Hepatocyte (in vitro differentiated cells): ENCODE results near the gene ARMH4. TPM values are rescaled to one million over a fixed set of nuclear protein-coding genes. Genes with fewer than 3 reads are reported as not detected.

Experiments used
- DNase-seq: peaks from one replicate; pipeline ENCODE4 v3.0.0-alpha.2; 2016; ENCODE audit warnings: low spot score
- H2AFZ ChIP-seq: fragments of 200-600 bp; sonication (generic); 2 replicates; pipeline ENCODE4 v1.6.0; 2016; ENCODE audit warnings: antibody characterized with exemption, mild to moderate bottlenecking
- H3K27ac ChIP-seq: fragments of 200-600 bp; sonication (generic); 2 replicates; pipeline ENCODE4 v1.5.1; 2016; ENCODE audit warnings: mild to moderate bottlenecking
- H3K27me3 ChIP-seq: fragments of 200-600 bp; sonication (generic); 2 replicates; pipeline ENCODE4 v1.6.1; 2016
- H3K36me3 ChIP-seq: fragments of 200-600 bp; sonication (generic); replicated peaks from 2 replicates; pipeline ENCODE4 v1.5.1; 2016; ENCODE audit warnings: low read depth; ENCODE audit not compliant: insufficient read depth
- H3K4me1 ChIP-seq: fragments of 200-600 bp; sonication (generic); 2 replicates; pipeline ENCODE4 v1.5.1; 2016; ENCODE audit warnings: mild to moderate bottlenecking, moderate library complexity; ENCODE audit not compliant: insufficient read depth
- H3K4me2 ChIP-seq: fragments of 200-600 bp; sonication (generic); 2 replicates; pipeline ENCODE4 v1.6.0; 2016
- H3K4me3 ChIP-seq: fragments of 200-600 bp; sonication (generic); 2 replicates; pipeline ENCODE4 v1.5.1; 2016; ENCODE audit warnings: mild to moderate bottlenecking
- H3K79me2 ChIP-seq: fragments of 200-600 bp; sonication (generic); 2 replicates; pipeline ENCODE4 v1.6.0; 2017; ENCODE audit warnings: mild to moderate bottlenecking
- H3K9me2 ChIP-seq: fragments of 200-600 bp; sonication (generic); replicated peaks from 2 replicates; pipeline ENCODE4 v1.6.0; 2017; ENCODE audit warnings: mild to moderate bottlenecking; ENCODE audit not compliant: insufficient read depth
- H3K9me3 ChIP-seq: fragments of 200-600 bp; sonication (generic); 2 replicates; pipeline ENCODE4 v1.5.1; 2016; ENCODE audit warnings: low read depth, mild to moderate bottlenecking
- H4K20me1 ChIP-seq: fragments of 200-600 bp; sonication (generic); 2 replicates; pipeline ENCODE4 v1.6.0; 2016; ENCODE audit warnings: mild to moderate bottlenecking; ENCODE audit not compliant: insufficient read depth, poor library complexity, severe bottlenecking
- EZH2 ChIP-seq: fragments of 200-600 bp; sonication (generic); IDR thresholded peaks from 2 replicates; pipeline ENCODE4 v1.6.1; 2016; ENCODE audit warnings: antibody characterized with exemption, mild to moderate bottlenecking, borderline replicate concordance
- EZH2phosphoT487 ChIP-seq: fragments of 200-600 bp; sonication (generic); IDR thresholded peaks from one replicate; pipeline ENCODE4 v1.6.1; 2018; ENCODE audit warnings: antibody characterized with exemption, mild to moderate bottlenecking, low read depth, moderate library complexity; ENCODE audit not compliant: unreplicated experiment, severe bottlenecking
- WGBS: methylation state at CpG from one replicate; pipeline ENCODE4 v1.1.6; 2016; ENCODE audit warnings: low lambda C conversion rate; ENCODE audit errors: missing lambda C conversion rate; 5-methylcytosine and 5-hydroxymethylcytosine counted together
- polyA plus RNA-seq: library from polyadenylated mRNA; unstranded; fragments of >200 nt; fragmentation: Nextera tagmentation; extraction: Ambion mirVana; gene quantifications from 2 replicates; pipeline ENCODE4 v1.2.1, GENCODE V29; 2016
- total RNA-seq: library from RNA; depleted of rRNA; stranded (reverse); fragments of >200 nt; gene quantifications from 2 replicates; pipeline ENCODE4 v1.2.3, GENCODE V29; 2014
- TF ChIP-seq, protein P1 (sequence below): fragments of 200-600 bp; sonication (generic); IDR thresholded peaks from 2 replicates; pipeline ENCODE4 v1.5.1; 2016; ENCODE audit warnings: antibody characterized with exemption, mild to moderate bottlenecking; ENCODE audit not compliant: poor library complexity

ARMH4 gene
- total and polyA plus RNA-seq, 2 experiments from 2014 or later: 6.6 to 11.3 TPM

- H3K79me2 ChIP-seq: no peaks in the 10 kb centered on the region
- no peak overlapping the region for H3K4me3 ChIP-seq
- H3K36me3 ChIP-seq: no peaks in the 10 kb centered on the region
- TF ChIP-seq EZH2phosphoT487 (no peak), EZH2 (no peak)
- TF ChIP-seq, protein P1, sequence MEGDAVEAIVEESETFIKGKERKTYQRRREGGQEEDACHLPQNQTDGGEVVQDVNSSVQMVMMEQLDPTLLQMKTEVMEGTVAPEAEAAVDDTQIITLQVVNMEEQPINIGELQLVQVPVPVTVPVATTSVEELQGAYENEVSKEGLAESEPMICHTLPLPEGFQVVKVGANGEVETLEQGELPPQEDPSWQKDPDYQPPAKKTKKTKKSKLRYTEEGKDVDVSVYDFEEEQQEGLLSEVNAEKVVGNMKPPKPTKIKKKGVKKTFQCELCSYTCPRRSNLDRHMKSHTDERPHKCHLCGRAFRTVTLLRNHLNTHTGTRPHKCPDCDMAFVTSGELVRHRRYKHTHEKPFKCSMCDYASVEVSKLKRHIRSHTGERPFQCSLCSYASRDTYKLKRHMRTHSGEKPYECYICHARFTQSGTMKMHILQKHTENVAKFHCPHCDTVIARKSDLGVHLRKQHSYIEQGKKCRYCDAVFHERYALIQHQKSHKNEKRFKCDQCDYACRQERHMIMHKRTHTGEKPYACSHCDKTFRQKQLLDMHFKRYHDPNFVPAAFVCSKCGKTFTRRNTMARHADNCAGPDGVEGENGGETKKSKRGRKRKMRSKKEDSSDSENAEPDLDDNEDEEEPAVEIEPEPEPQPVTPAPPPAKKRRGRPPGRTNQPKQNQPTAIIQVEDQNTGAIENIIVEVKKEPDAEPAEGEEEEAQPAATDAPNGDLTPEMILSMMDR: no peak
- no peak overlapping the region for H3K4me2 ChIP-seq
- H4K20me1 ChIP-seq: no peaks in the 10 kb centered on the region
- H3K27me3 ChIP-seq: no peaks in the 10 kb centered on the region
- H2AFZ ChIP-seq: no peak overlapping the region
- no peaks in the 10 kb centered on the region for H3K9me2 ChIP-seq
- no peak overlapping the region for H3K27ac ChIP-seq
- H3K9me3 ChIP-seq: no peaks in the 10 kb centered on the region
- peaks cover 4% of the 10 kb centered on the region for H3K4me1 ChIP-seq
- no peak for DNase-seq
Observed at GRCh38 chr14:58078471-58078870, 73.5 kb downstream of the ARMH4 start.

DNA sequence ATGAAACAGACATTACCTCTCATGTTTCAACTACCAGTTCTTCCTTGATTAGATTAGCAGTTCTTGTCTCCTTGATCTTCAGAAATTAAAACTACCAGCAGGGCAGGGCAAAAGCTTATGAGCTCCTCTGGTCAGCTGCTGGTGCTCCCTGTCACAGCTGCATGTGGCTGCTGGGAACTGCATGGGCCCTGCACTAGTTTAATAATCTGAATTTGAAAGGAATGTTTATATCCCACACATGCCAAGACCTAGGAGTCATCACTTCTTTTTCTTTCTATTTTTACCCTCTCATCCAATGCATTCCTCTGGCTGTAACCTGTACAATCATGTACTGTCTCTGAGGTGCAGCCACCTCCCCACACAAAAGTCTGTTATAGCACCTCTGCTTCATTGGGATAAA is 73.9 kb downstream of the ARMH4 start:
- H4K20me1 ChIP-seq: no peaks in the 10 kb centered on the region
- no peaks in the 10 kb centered on the region for H3K27me3 ChIP-seq
- no peak overlapping the region for H3K4me3 ChIP-seq
- no peak overlapping the region for H3K27ac ChIP-seq
- no peak overlapping the region for H3K4me2 ChIP-seq
- H3K79me2 ChIP-seq: no peaks in the 10 kb centered on the region
- no peak overlapping the region for H2AFZ ChIP-seq
- H3K4me1 ChIP-seq: peaks cover 4% of the 10 kb centered on the region
- H3K9me3 ChIP-seq: no peaks in the 10 kb centered on the region
- H3K9me2 ChIP-seq: no peaks in the 10 kb centered on the region
- DNase-seq: no peak
- TF ChIP-seq EZH2 (no peak), EZH2phosphoT487 (no peak)
- TF ChIP-seq, protein P1: no peak
- no peaks in the 10 kb centered on the region for H3K36me3 ChIP-seq

DNA sequence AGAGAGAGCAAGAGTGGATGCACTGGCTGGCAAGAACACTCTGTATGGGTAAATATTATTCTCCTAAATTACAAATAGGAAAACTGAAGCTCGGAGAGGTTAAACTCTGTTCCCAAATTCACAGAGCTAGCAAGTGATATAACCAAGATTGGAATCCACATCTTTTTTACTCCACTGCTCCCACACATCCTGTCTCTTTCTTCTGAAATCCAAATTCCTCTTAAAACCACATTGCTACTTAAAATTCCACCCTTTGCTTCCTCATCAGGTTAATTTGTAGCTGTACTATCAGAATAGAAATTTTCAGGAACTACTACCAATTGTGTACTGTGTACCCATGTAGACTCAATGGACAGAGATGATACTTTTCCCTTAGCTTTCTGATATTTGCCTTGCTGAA is 74.4 kb downstream of the ARMH4 start:
- 89% methylated on average over 1 of the region's 1 CpG for WGBS
- no peaks in the 10 kb centered on the region for H3K9me3 ChIP-seq
- H3K4me2 ChIP-seq: no peak overlapping the region
- no peaks in the 10 kb centered on the region for H3K9me2 ChIP-seq
- TF ChIP-seq EZH2phosphoT487 (no peak), EZH2 (no peak)
- TF ChIP-seq, protein P1: no peak
- peaks cover 4% of the 10 kb centered on the region for H3K4me1 ChIP-seq
- no peak overlapping the region for H3K4me3 ChIP-seq
- H3K36me3 ChIP-seq: no peaks in the 10 kb centered on the region
- H3K79me2 ChIP-seq: no peaks in the 10 kb centered on the region
- no peaks in the 10 kb centered on the region for H4K20me1 ChIP-seq
- H2AFZ ChIP-seq: no peak overlapping the region
- no peak for DNase-seq
- H3K27me3 ChIP-seq: no peaks in the 10 kb centered on the region
- no peak overlapping the region for H3K27ac ChIP-seq

GRCh38 chr14:58073516-58073915 is 78.5 kb downstream of the ARMH4 start:
- 52% methylated on average over 3 of the region's 3 CpGs for WGBS
- H3K9me3 ChIP-seq: no peaks in the 10 kb centered on the region
- no peak for DNase-seq
- H3K27ac ChIP-seq: no peak overlapping the region
- no peaks in the 10 kb centered on the region for H3K4me1 ChIP-seq
- H3K4me2 ChIP-seq: no peak overlapping the region
- H2AFZ ChIP-seq: no peak overlapping the region
- TF ChIP-seq EZH2phosphoT487 (no peak), EZH2 (no peak)
- TF ChIP-seq, protein P1: no peak
- no peaks in the 10 kb centered on the region for H3K79me2 ChIP-seq
- no peaks in the 10 kb centered on the region for H4K20me1 ChIP-seq
- no peaks in the 10 kb centered on the region for H3K36me3 ChIP-seq
- no peaks in the 10 kb centered on the region for H3K27me3 ChIP-seq
- no peaks in the 10 kb centered on the region for H3K9me2 ChIP-seq
- no peak overlapping the region for H3K4me3 ChIP-seq
